ENCODE measurements around the gene THPO.
A peak's percentile ranks its signal among the peaks of the same experiment; 100 is the strongest.

The THPO gene

DNA sequence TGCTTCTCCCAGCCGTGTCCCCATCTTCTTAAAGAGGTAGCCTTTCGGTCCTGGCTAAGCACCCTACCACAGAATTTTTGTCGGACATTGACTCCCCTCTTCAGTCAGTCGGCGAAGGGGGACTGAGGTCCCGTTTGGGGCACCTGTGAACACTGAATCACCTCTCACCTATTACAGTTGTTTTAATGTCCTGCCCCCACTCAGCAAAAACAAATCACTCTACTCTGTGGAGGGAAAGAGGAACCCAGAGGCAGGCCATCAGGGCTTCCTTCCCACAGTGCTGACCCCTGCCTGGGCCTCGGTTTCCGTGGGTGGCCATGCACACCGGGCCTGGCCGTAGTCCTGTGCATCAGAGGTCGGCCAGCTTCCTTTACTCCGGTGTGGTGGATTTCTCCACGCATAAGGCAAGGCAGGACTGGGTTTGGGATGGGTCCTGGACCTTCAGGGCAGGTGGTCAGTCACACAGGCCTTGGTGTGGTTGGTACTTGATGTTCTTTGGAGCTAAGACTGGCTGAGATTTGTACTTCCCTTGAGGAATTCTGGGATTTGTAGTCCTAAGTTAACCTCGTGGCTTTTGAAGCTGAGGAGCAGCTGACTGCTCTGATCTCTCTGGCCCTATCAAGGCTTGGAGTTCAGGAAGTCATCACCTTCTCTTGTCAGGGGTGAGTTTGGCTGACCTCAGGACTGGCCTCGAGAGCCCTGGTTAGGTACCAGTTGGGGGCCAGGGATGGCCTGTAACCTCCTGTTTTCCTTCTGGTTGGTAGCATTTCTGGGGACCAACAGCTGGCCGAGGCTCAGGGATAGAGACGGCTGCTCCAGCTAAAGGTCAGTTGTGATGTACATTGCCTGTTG is 41.2 kb downstream of the THPO start:
- no peak for TF ChIP-seq EP300 (IDR thresholded peaks at IDR 0.05; ENCODE audit: borderline replicate concordance)
- TF ChIP-seq TCF12 (IDR thresholded peaks at IDR 0.05; ENCODE audit: low read depth): 0 out of 2 replicates have a peak, but pooled peaks have one; percentile 4
- TF ChIP-seq FOXM1 (IDR thresholded peaks at IDR 0.05; ENCODE audit: borderline replicate concordance, low read depth): no peak

- TF ChIP-seq CEBPB (IDR thresholded peaks at IDR 0.05): no peak; the same call in 1 of the 2 replicates
- TF ChIP-seq EGR1 (IDR thresholded peaks at IDR 0.05): peak; percentile 94
- TF ChIP-seq TEAD4 (IDR thresholded peaks at IDR 0.05): peak; percentile 25; the same call in 1 of the 2 replicates
- TF ChIP-seq EP300 (IDR thresholded peaks at IDR 0.05; ENCODE audit: borderline replicate concordance): no peak
- peak; percentile 60 for TF ChIP-seq TCF12 (IDR thresholded peaks at IDR 0.05; ENCODE audit: low read depth)
- no peak for TF ChIP-seq RAD21 (IDR thresholded peaks at IDR 0.05; ENCODE audit: low read depth)
- TF ChIP-seq CREB1 (IDR thresholded peaks at IDR 0.05; ENCODE audit: low read depth): peak; percentile 98
- TF ChIP-seq TAF1 (IDR thresholded peaks at IDR 0.05; ENCODE audit: low read depth): peak; percentile 40
- TF ChIP-seq YY1 (IDR thresholded peaks at IDR 0.05; ENCODE audit: low read depth): 0 out of 2 replicates have a peak, but pooled peaks have one; percentile 66
- TF ChIP-seq MAX (IDR thresholded peaks at IDR 0.05): peak; percentile 40; the same call in 1 of the 2 replicates
- peak; percentile 60 for TF ChIP-seq USF1 (IDR thresholded peaks at IDR 0.05)
- TF ChIP-seq NFIC (IDR thresholded peaks at IDR 0.05): no peak
- TF ChIP-seq, protein P1, sequence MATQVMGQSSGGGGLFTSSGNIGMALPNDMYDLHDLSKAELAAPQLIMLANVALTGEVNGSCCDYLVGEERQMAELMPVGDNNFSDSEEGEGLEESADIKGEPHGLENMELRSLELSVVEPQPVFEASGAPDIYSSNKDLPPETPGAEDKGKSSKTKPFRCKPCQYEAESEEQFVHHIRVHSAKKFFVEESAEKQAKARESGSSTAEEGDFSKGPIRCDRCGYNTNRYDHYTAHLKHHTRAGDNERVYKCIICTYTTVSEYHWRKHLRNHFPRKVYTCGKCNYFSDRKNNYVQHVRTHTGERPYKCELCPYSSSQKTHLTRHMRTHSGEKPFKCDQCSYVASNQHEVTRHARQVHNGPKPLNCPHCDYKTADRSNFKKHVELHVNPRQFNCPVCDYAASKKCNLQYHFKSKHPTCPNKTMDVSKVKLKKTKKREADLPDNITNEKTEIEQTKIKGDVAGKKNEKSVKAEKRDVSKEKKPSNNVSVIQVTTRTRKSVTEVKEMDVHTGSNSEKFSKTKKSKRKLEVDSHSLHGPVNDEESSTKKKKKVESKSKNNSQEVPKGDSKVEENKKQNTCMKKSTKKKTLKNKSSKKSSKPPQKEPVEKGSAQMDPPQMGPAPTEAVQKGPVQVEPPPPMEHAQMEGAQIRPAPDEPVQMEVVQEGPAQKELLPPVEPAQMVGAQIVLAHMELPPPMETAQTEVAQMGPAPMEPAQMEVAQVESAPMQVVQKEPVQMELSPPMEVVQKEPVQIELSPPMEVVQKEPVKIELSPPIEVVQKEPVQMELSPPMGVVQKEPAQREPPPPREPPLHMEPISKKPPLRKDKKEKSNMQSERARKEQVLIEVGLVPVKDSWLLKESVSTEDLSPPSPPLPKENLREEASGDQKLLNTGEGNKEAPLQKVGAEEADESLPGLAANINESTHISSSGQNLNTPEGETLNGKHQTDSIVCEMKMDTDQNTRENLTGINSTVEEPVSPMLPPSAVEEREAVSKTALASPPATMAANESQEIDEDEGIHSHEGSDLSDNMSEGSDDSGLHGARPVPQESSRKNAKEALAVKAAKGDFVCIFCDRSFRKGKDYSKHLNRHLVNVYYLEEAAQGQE (IDR thresholded peaks at IDR 0.05; ENCODE audit: low read depth): no peak
- TF ChIP-seq FOXM1 (IDR thresholded peaks at IDR 0.05; ENCODE audit: borderline replicate concordance, low read depth): no peak
- TF ChIP-seq ZBTB7A (IDR thresholded peaks at IDR 0.05; ENCODE audit: low read depth): no peak; the same call in 1 of the 2 replicates
Observed at GRCh38 chr3:184335661-184336546, 42.1 kb downstream of the THPO start.

GRCh38 chr3:184335291-184335660 is 42.7 kb downstream of the THPO start:
- TF ChIP-seq ZBTB7A (IDR thresholded peaks at IDR 0.05; ENCODE audit: low read depth) (peak; percentile 18), TAF1 (IDR thresholded peaks at IDR 0.05; ENCODE audit: low read depth) (no peak)

DNA sequence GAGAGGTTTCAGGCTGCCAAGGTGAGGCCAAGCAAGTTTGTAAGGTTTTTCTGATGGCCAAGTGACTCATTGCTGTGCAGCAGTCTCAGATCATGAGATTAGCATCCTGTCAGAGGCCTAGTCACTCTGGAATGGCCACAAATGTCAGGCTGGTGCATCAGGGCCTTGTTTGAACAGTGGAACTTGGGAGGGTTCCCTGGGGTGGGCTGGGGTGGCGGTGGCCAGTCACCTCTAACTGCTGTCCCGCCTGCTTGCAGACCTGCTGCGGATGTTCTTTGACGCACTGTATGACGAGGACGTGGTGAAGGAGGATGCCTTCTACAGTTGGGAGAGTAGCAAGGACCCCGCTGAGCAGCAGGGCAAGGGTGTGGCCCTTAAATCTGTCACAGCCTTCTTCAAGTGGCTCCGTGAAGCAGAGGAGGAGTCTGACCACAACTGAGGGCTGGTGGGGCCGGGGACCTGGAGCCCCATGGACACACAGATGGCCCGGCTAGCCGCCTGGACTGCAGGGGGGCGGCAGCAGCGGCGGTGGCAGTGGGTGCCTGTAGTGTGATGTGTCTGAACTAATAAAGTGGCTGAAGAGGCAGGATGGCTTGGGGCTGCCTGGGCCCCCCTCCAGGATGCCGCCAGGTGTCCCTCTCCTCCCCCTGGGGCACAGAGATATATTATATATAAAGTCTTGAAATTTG is 43.4 kb downstream of the THPO start:
- TF ChIP-seq TAF1 (IDR thresholded peaks at IDR 0.05; ENCODE audit: low read depth) (no peak), EP300 (IDR thresholded peaks at IDR 0.05; ENCODE audit: borderline replicate concordance) (0 out of 2 replicates have a peak, but pooled peaks have one; percentile 4), RAD21 (IDR thresholded peaks at IDR 0.05; ENCODE audit: low read depth) (no peak), TCF12 (IDR thresholded peaks at IDR 0.05; ENCODE audit: low read depth) (no peak), ZBTB7A (IDR thresholded peaks at IDR 0.05; ENCODE audit: low read depth) (no peak)

DNA sequence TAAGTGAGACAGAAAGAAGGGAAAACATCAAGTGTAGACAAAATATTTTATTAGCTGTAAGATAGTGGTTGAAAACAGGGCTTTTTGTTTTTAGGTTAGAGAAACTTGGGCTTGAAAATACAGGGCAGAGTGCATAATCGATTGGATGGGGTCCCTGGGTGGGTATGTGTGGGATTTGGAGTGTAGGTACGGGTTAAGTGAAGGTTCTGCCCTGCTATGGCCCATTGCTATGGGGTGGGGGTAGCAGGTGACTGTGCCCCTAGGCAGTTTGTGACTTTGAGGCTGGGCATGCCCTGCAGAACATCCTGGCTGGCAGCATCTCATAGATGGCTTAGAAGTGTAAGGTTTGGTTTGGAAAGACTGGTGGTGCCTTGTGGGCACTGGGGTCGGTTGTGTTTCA is 44.3 kb downstream of the THPO start:
- TF ChIP-seq TEAD4 (IDR thresholded peaks at IDR 0.05): no peak
- TF ChIP-seq USF1 (IDR thresholded peaks at IDR 0.05): no peak
- no peak for TF ChIP-seq RAD21 (IDR thresholded peaks at IDR 0.05; ENCODE audit: low read depth)
- TF ChIP-seq TCF12 (IDR thresholded peaks at IDR 0.05; ENCODE audit: low read depth): no peak
- TF ChIP-seq, protein P1 (IDR thresholded peaks at IDR 0.05; ENCODE audit: low read depth): no peak
